HG03025 (cell line): Measurements from ENCODE around the gene ROPN1L.
"Not testable (repeated sequence)": the region's sequence is repeated elsewhere in the genome, so short reads cannot be mapped to it uniquely, and the experiment has no call there.

Experiments
- ATAC-seq: cut with Tn5 transposase; IDR thresholded peaks from one replicate; pipeline ENCODE4 v1.9.1; 2021; ENCODE audit warnings: mild to moderate bottlenecking, moderate library complexity; ENCODE audit not compliant: unreplicated experiment, low FRiP score

Gene ROPN1L

GRCh38 chr5:10497554-10497953, 55.9 kb downstream of the ROPN1L start:
- no peak for ATAC-seq

- no peak for ATAC-seq
These were observed 56.7 kb downstream of the ROPN1L start for GRCh38 chr5:10498350-10498749.

GRCh38 chr5:10499066-10499465, 57.4 kb downstream of the ROPN1L start:
- no peak for ATAC-seq

- no peak for ATAC-seq
These were observed 58.1 kb downstream of the ROPN1L start for GRCh38 chr5:10499776-10500175.

- ATAC-seq = no peak
These were observed 59.0 kb downstream of the ROPN1L start for GRCh38 chr5:10500669-10501068.

GRCh38 chr5:10501554-10502075, 59.9 kb downstream of the ROPN1L start:
- ATAC-seq = no peak

GRCh38 chr5:10502130-10502529, 60.5 kb downstream of the ROPN1L start:
- ATAC-seq = no peak

GRCh38 chr5:10502578-10502977, 60.9 kb downstream of the ROPN1L start:
- ATAC-seq = no peak

GRCh38 chr5:10503321-10503720, 61.6 kb downstream of the ROPN1L start:
- ATAC-seq = no peak

GRCh38 chr5:10503997-10504793, 62.5 kb downstream of the ROPN1L start:
- ATAC-seq = no peak

GRCh38 chr5:10505517-10506095, 63.9 kb downstream of the ROPN1L start:
- peak; percentile 80 for ATAC-seq

GRCh38 chr5:10506535-10506934, 64.9 kb downstream of the ROPN1L start:
- ATAC-seq = no peak

- ATAC-seq = no peak
These were observed 66.0 kb downstream of the ROPN1L start for GRCh38 chr5:10507575-10508096.

GRCh38 chr5:10509575-10509974, 67.9 kb downstream of the ROPN1L start:
- ATAC-seq = no peak

- ATAC-seq = no peak
These were observed 70.3 kb downstream of the ROPN1L start for GRCh38 chr5:10511741-10512640.

- ATAC-seq = no peak
These were observed 72.1 kb downstream of the ROPN1L start for GRCh38 chr5:10513501-10514442.

GRCh38 chr5:10514572-10514971, 72.9 kb downstream of the ROPN1L start:
- ATAC-seq = not testable (repeated sequence)
